Liver (tissue), 9 donors: Measurements from ENCODE around the gene ZNF775. TPM values are rescaled to one million over a fixed set of nuclear protein-coding genes. Genes with fewer than 3 reads are reported as not detected.

Experiments
- DNase-seq: peaks from one replicate; pipeline ENCODE4 v3.0.0-alpha.2; 2017; ENCODE audit warnings: low spot score
- H3K27ac ChIP-seq, 2 donors: one replicate each; pipeline ENCODE4 v1.7.0; 2013; ENCODE audit warnings: inconsistent platforms in 2 of 2, low read length in 2 of 2, control low read depth in 1 of 2, low read depth in 1 of 2, mild to moderate bottlenecking in 1 of 2
- H3K27me3 ChIP-seq, 4 donors: one replicate each; pipeline versions ENCODE4 v1.6.1 to v1.7.0; 2013; ENCODE audit warnings: low read length in 3 of 4, inconsistent platforms in 1 of 4, mild to moderate bottlenecking in 1 of 4, moderate library complexity in 1 of 4; ENCODE audit not compliant: control insufficient read depth in 4 of 4, insufficient read depth in 4 of 4
- H3K36me3 ChIP-seq, 4 donors: one replicate each; pipeline versions ENCODE4 v1.6.1 to v1.7.0; 2013; ENCODE audit warnings: low read length in 3 of 4, mild to moderate bottlenecking in 3 of 4, low read depth in 1 of 4, moderate library complexity in 1 of 4; ENCODE audit not compliant: control insufficient read depth in 4 of 4, insufficient read depth in 3 of 4
- H3K4me1 ChIP-seq, 4 donors: one replicate each; pipeline versions ENCODE4 v1.6.1 to v1.7.0; 2013; ENCODE audit warnings: low read length in 3 of 4, mild to moderate bottlenecking in 3 of 4, moderate library complexity in 1 of 4; ENCODE audit not compliant: control insufficient read depth in 4 of 4, insufficient read depth in 4 of 4
- H3K4me3 ChIP-seq, 3 donors: one replicate each; pipeline versions ENCODE4 v1.6.1 to v1.7.0; 2013; ENCODE audit warnings: low read length in 3 of 3, control low read depth in 1 of 3, low read depth in 1 of 3, mild to moderate bottlenecking in 1 of 3
- H3K9ac ChIP-seq, 2 donors: one replicate each; pipeline ENCODE4 v1.7.0; 2013; ENCODE audit warnings: low read length in 2 of 2, mild to moderate bottlenecking in 2 of 2, moderate library complexity in 2 of 2, control low read depth in 1 of 2, low read depth in 1 of 2
- H3K9me3 ChIP-seq, 4 donors: one replicate each; pipeline versions ENCODE4 v1.6.1 to v1.7.0; 2013; ENCODE audit warnings: low read length in 3 of 4; ENCODE audit not compliant: control insufficient read depth in 4 of 4
- CTCF ChIP-seq: fragments of 150-350 bp; IDR thresholded peaks from 2 replicates; pipeline ENCODE4 v1.5.1; 2017; ENCODE audit warnings: improper control_type of control experiment, low read depth, low read length; ENCODE audit not compliant: missing input control
- FOXA1 ChIP-seq: IDR thresholded peaks from 2 replicates; pipeline ENCODE4 v1.6.1; 2016; ENCODE audit warnings: antibody characterized with exemption
- FOXA2 ChIP-seq: IDR thresholded peaks from 2 replicates; pipeline ENCODE4 v1.6.1; 2016; ENCODE audit warnings: antibody characterized with exemption
- GABPA ChIP-seq, 2 donors: IDR thresholded peaks in 1 of 2; conservative IDR thresholded peaks in 1 of 2; 2 replicates each; pipeline ENCODE4 v1.6.1; 2016; ENCODE audit warnings: antibody characterized with exemption in 2 of 2, mild to moderate bottlenecking in 1 of 2, moderate library complexity in 1 of 2
- HNF4A ChIP-seq, 2 donors: conservative IDR thresholded peaks; 2 replicates each; pipeline ENCODE4 v1.6.1; 2016; ENCODE audit warnings: antibody characterized with exemption in 2 of 2, mild to moderate bottlenecking in 2 of 2
- HNF4G ChIP-seq: IDR thresholded peaks from 2 replicates; pipeline ENCODE4 v1.6.1; 2016; ENCODE audit warnings: antibody characterized with exemption
- JUND ChIP-seq, 2 donors: IDR thresholded peaks; 2 replicates each; pipeline ENCODE4 v1.6.1; 2016; ENCODE audit warnings: antibody characterized with exemption in 2 of 2
- MAX ChIP-seq: IDR thresholded peaks from 2 replicates; pipeline ENCODE4 v1.6.1; 2016; ENCODE audit warnings: antibody characterized with exemption
- NR2F2 ChIP-seq: IDR thresholded peaks from 2 replicates; pipeline ENCODE4 v1.6.1; 2016; ENCODE audit warnings: antibody characterized with exemption
- RAD21 ChIP-seq, 2 donors: IDR thresholded peaks; 2 replicates each; pipeline ENCODE4 v1.6.1; 2016; ENCODE audit warnings: antibody characterized with exemption in 2 of 2, mild to moderate bottlenecking in 2 of 2
- RXRA ChIP-seq, 2 donors: IDR thresholded peaks; 2 replicates each; pipeline ENCODE4 v1.6.1; 2017 to 2018; ENCODE audit warnings: antibody characterized with exemption in 2 of 2, mild to moderate bottlenecking in 1 of 2
- SP1 ChIP-seq: IDR thresholded peaks from 2 replicates; pipeline ENCODE4 v1.6.1; 2018; ENCODE audit warnings: antibody characterized with exemption, mild to moderate bottlenecking
- TAF1 ChIP-seq: conservative IDR thresholded peaks from 2 replicates; pipeline ENCODE4 v1.6.1; 2016; ENCODE audit warnings: antibody characterized with exemption, mild to moderate bottlenecking
- YY1 ChIP-seq: IDR thresholded peaks from 2 replicates; pipeline ENCODE4 v1.6.1; 2016; ENCODE audit warnings: antibody characterized with exemption, mild to moderate bottlenecking
- ZBTB33 ChIP-seq: IDR thresholded peaks from 2 replicates; pipeline ENCODE4 v1.6.1; 2016; ENCODE audit warnings: antibody characterized with exemption
- WGBS: extraction: QIAGEN DNeasy Blood & Tissue Kit; methylation state at CpG from one replicate; pipeline ENCODE4 v1.1.7; 2013; 5-methylcytosine and 5-hydroxymethylcytosine counted together
- polyA plus RNA-seq, 2 donors: library from polyadenylated mRNA; stranded (reverse) in 1 of 2; unstranded in 1 of 2; fragments of 200-250 nt in 1 of 2; fragments of >200 nt in 1 of 2; fragmentation: Nextera tagmentation in 1 of 2; extraction: Ambion mirVana in 1 of 2; gene quantifications; one replicate each; pipeline versions ENCODE4 v1.2.1 to v1.2.3, GENCODE V29; 2013 to 2015
- total RNA-seq, 2 donors: library from RNA; depleted of rRNA; stranded (reverse); fragments of >200 nt; gene quantifications; one replicate each; pipeline ENCODE4 v1.2.3, GENCODE V29; 2014
- TF ChIP-seq, protein P1 (sequence below): IDR thresholded peaks from 2 replicates; pipeline ENCODE4 v1.6.1; 2016; ENCODE audit warnings: antibody characterized with exemption
- donor health status: healthy.
- donor health status: healthy.
- donor health status: healthy.
- donor health status: healthy.
- donor health status: healthy.

ZNF775 gene
- total and polyA plus RNA-seq, 4 donors: 0.08 to 3.1 (median 0.52) TPM

DNA sequence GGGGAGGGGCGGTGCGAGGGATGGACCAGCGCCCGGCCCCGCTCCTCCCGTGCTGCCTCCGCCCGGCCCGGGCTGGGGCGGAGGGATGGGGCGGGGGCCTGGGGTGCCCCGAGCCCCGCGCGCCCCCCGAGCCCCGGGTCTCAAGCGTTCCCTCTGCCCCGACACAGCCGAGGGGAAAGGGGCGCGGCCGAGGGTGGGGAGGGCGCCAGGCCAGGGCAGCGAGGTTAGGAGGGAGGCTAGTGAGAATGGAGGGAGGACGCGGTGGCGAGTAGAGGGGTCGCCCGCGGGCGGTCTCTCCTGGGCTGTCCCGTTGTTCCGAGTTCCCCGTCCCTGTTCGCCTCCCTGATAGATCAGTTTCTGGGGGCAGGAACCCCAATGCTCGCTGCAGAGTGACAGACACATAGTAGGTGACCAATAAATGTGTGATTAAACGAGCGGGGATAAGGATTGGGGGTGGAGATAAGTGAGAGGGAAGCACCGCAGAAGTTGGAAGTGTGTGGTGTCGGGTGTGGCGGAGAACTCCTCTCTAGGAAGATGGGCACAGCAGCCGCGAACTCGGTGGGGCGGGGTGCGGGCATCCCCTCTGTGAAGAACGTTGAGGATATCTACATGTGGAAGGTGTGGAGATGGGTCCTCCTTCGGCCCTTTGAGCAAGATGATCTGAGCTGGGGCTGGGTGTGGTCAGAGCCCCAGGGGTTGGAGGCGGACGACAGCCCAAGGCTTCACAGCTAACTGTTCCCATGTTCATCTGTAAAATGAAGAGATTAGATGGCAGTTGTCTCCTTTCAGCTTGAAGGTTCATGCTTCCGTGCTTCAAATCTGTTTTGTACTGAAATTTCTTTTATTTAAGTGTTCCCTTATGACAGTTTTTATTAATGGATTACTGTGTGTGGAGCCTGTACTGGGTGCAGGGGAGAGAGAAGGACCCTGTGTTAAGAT is 580 bp downstream of the ZNF775 start:
- Histone ChIP-seq H3K36me3 (no peaks in the 10 kb centered on the region), H3K4me3 (peak overlapping the region; percentile 73 to 77 (median 74)), H3K27me3 (no peaks in the 10 kb centered on the region), H3K9ac (peak overlapping the region; percentile 2 to 77), H3K9me3 (no peaks in the 10 kb centered on the region), H3K27ac (peak overlapping the region; percentile 78 to 80), H3K4me1 (peaks cover 20 to 61% (median 56%) of the 10 kb centered on the region in 4 donors)
- TF ChIP-seq, protein P1, sequence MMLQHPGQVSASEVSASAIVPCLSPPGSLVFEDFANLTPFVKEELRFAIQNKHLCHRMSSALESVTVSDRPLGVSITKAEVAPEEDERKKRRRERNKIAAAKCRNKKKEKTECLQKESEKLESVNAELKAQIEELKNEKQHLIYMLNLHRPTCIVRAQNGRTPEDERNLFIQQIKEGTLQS: no peak
- TF ChIP-seq SP1 (no peak), GABPA (IDR thresholded peaks at IDR 0.05 in 1 of 2, conservative IDR thresholded peaks at IDR 0.05 in 1 of 2) (no peak), CTCF (no peak), FOXA2 (no peak), TAF1 (no peak), ZBTB33 (no peak), NR2F2 (no peak), FOXA1 (no peak), JUND (IDR thresholded peaks at IDR 0.05) (no peak), RXRA (IDR thresholded peaks at IDR 0.05) (no peak), MAX (no peak), HNF4G (no peak), RAD21 (IDR thresholded peaks at IDR 0.05) (no peak), HNF4A (conservative IDR thresholded peaks at IDR 0.05) (no peak), YY1 (no peak)
- WGBS: 10% methylated on average over 52 of the region's 52 CpGs
- peak; percentile 44 for DNase-seq

- 79% methylated on average over 11 of the region's 11 CpGs for WGBS
- DNase-seq: peak; percentile 26
- peaks cover 20 to 68% (median 62%) of the 10 kb centered on the region in 4 donors for H3K4me1 ChIP-seq
These were observed 1.3 kb downstream of the ZNF775 start for GRCh38 chr7:150380463-150380862.

More at GRCh38 chr7:150380463-150380862, 1.3 kb downstream of the ZNF775 start:
- no peaks in the 10 kb centered on the region for H3K9me3 ChIP-seq
- H3K27me3 ChIP-seq: no peaks in the 10 kb centered on the region
- H3K9ac ChIP-seq: no peak overlapping the region
- no peak overlapping the region for H3K4me3 ChIP-seq
- H3K27ac ChIP-seq: no peak overlapping the region
- TF ChIP-seq GABPA (IDR thresholded peaks at IDR 0.05 in 1 of 2, conservative IDR thresholded peaks at IDR 0.05 in 1 of 2) (no peak), FOXA1 (no peak), JUND (IDR thresholded peaks at IDR 0.05) (no peak), NR2F2 (no peak), MAX (no peak), RXRA (IDR thresholded peaks at IDR 0.05) (no peak)
- H3K36me3 ChIP-seq: no peaks in the 10 kb centered on the region
